ENCODE data around the gene KCTD16.

Gene KCTD16

GRCh38 chr5:144162686-144163085, 8.0 kb upstream of the KCTD16 start:
- in situ Hi-C loops (cut with HindIII; ENCODE audit: low sequenced_read_pairs) = no loop called here

- in situ Hi-C loops (cut with HindIII; ENCODE audit: low sequenced_read_pairs) = no loop called here
These were observed 4.0 kb upstream of the KCTD16 start for GRCh38 chr5:144166696-144167095.

- in situ Hi-C loops (cut with HindIII; ENCODE audit: low sequenced_read_pairs) = no loop called here
These were observed 2.7 kb upstream of the KCTD16 start for GRCh38 chr5:144167998-144168397.

GRCh38 chr5:144169904-144170275, 783 bp upstream of the KCTD16 start:
- in situ Hi-C loops (cut with HindIII; ENCODE audit: low sequenced_read_pairs) = no loop called here

- in situ Hi-C loops (cut with HindIII; ENCODE audit: low sequenced_read_pairs) = no loop called here
These were observed 3.1 kb downstream of the KCTD16 start for GRCh38 chr5:144173766-144174165.

- in situ Hi-C loops (cut with HindIII; ENCODE audit: low sequenced_read_pairs) = no loop called here
These were observed 6.9 kb downstream of the KCTD16 start for GRCh38 chr5:144177548-144177947.

GRCh38 chr5:144179226-144179625, 8.6 kb downstream of the KCTD16 start:
- in situ Hi-C loops (cut with HindIII; ENCODE audit: low sequenced_read_pairs) = no loop called here

GRCh38 chr5:144183254-144183889, 12.7 kb downstream of the KCTD16 start:
- in situ Hi-C loops (cut with HindIII; ENCODE audit: low sequenced_read_pairs) = no loop called here

- in situ Hi-C loops (cut with HindIII; ENCODE audit: low sequenced_read_pairs) = no loop called here
These were observed 17.1 kb downstream of the KCTD16 start for GRCh38 chr5:144187699-144188294.

GRCh38 chr5:144189800-144190429, 19.2 kb downstream of the KCTD16 start:
- in situ Hi-C loops (cut with HindIII; ENCODE audit: low sequenced_read_pairs) = no loop called here

- in situ Hi-C loops (cut with HindIII; ENCODE audit: low sequenced_read_pairs) = no loop called here
These were observed 20.9 kb downstream of the KCTD16 start for GRCh38 chr5:144191531-144191930.

GRCh38 chr5:144191998-144192397, 21.3 kb downstream of the KCTD16 start:
- in situ Hi-C loops (cut with HindIII; ENCODE audit: low sequenced_read_pairs) = no loop called here

- in situ Hi-C loops (cut with HindIII; ENCODE audit: low sequenced_read_pairs) = no loop called here
These were observed 22.0 kb downstream of the KCTD16 start for GRCh38 chr5:144192661-144193060.

GRCh38 chr5:144194144-144194543, 23.5 kb downstream of the KCTD16 start:
- in situ Hi-C loops (cut with HindIII; ENCODE audit: low sequenced_read_pairs) = no loop called here

- in situ Hi-C loops (cut with HindIII; ENCODE audit: low sequenced_read_pairs) = no loop called here
These were observed 24.8 kb downstream of the KCTD16 start for GRCh38 chr5:144195448-144195847.

- in situ Hi-C loops (cut with HindIII; ENCODE audit: low sequenced_read_pairs) = no loop called here
These were observed 25.9 kb downstream of the KCTD16 start for GRCh38 chr5:144196612-144197011.

GRCh38 chr5:144198386-144198785, 27.7 kb downstream of the KCTD16 start:
- in situ Hi-C loops (cut with HindIII; ENCODE audit: low sequenced_read_pairs) = no loop called here

- in situ Hi-C loops (cut with HindIII; ENCODE audit: low sequenced_read_pairs) = no loop called here
These were observed 30.9 kb downstream of the KCTD16 start for GRCh38 chr5:144201588-144201987.

- in situ Hi-C loops (cut with HindIII; ENCODE audit: low sequenced_read_pairs) = no loop called here
These were observed 31.4 kb downstream of the KCTD16 start for GRCh38 chr5:144202072-144202471.

GRCh38 chr5:144202726-144203125, 32.1 kb downstream of the KCTD16 start:
- in situ Hi-C loops (cut with HindIII; ENCODE audit: low sequenced_read_pairs) = no loop called here

- in situ Hi-C loops (cut with HindIII; ENCODE audit: low sequenced_read_pairs) = no loop called here
These were observed 33.3 kb downstream of the KCTD16 start for GRCh38 chr5:144203750-144204596.

- in situ Hi-C loops (cut with HindIII; ENCODE audit: low sequenced_read_pairs) = no loop called here
These were observed 34.5 kb downstream of the KCTD16 start for GRCh38 chr5:144205141-144205551.

Data from DLD1 (cell line).